Esophagus squamous epithelium (tissue), 5 donors: ENCODE data around the gene TUBA3E. TPM values are rescaled to one million over a fixed set of nuclear protein-coding genes. Genes with fewer than 3 reads are reported as not detected.
"Not testable (repeated sequence)": the region's sequence is repeated elsewhere in the genome, so short reads cannot be mapped to it uniquely, and the experiment has no call there.

Experiments
- DNase-seq: peaks from one replicate; lab custom pipeline; 2025; lab: John Stamatoyannopoulos, UW
- H3K27ac ChIP-seq, 4 donors: fragments of 200-600 bp; sonication (generic); one replicate each; pipeline ENCODE4 v1.5.1; 2016 to 2019; ENCODE audit warnings: mild to moderate bottlenecking in 1 of 4
- H3K27me3 ChIP-seq, 4 donors: fragments of 200-600 bp; sonication (generic); 1 replicate in 3 of 4; 2 replicates in 1 of 4; pipeline versions ENCODE4 v1.5.1 to v1.6.0; 2017 to 2021; ENCODE audit warnings: antibody characterized with exemption in 1 of 4
- H3K36me3 ChIP-seq, 3 donors: fragments of 200-600 bp; sonication (generic); one replicate each; pipeline ENCODE4 v1.5.1; 2016 to 2019
- H3K4me1 ChIP-seq, 3 donors: fragments of 200-600 bp; sonication (generic); one replicate each; pipeline ENCODE4 v1.5.1; 2017 to 2019
- H3K4me3 ChIP-seq, 4 donors: fragments of 200-600 bp; sonication (generic); 1 replicate in 3 of 4; 2 replicates in 1 of 4; pipeline ENCODE4 v1.5.1; 2016 to 2019; ENCODE audit warnings: mild to moderate bottlenecking in 2 of 4, moderate library complexity in 1 of 4
- H3K9me3 ChIP-seq, 3 donors: fragments of 200-600 bp; sonication (generic); one replicate each; pipeline ENCODE4 v1.5.1; 2016 to 2019
- POLR2A ChIP-seq, 4 donors: fragments of 450-650 bp; IDR thresholded peaks; one replicate each; pipeline ENCODE4 v1.6.1; 2017; ENCODE audit warnings: antibody characterized with exemption in 4 of 4, mild to moderate bottlenecking in 4 of 4, moderate library complexity in 3 of 4
- WGBS, 2 donors: methylation state at CpG; one replicate each; pipeline ENCODE4 v1.1.5; 2018; 5-methylcytosine and 5-hydroxymethylcytosine counted together
- intact Hi-C: fragments of 100-400 bp; cut with DNase I; formaldehyde crosslinking; loops from one replicate; pipeline ENCODE4 v1.15.0; 2022
- total RNA-seq, 4 donors: library from RNA; depleted of rRNA; stranded (reverse); fragments of >200 nt; gene quantifications; one replicate each; pipeline ENCODE4 v1.1.0, GENCODE V29; 2016
- TF ChIP-seq, protein P1 (sequence below), 6 experiments: fragments of 450-650 bp in 4 of 6; fragments of 200-600 bp in 2 of 6; sonication (generic) in 2 of 6; IDR thresholded peaks; one replicate each; pipeline ENCODE4 v1.5.1; 2016 to 2019; ENCODE audit warnings: antibody characterized with exemption in 6 of 6, mild to moderate bottlenecking in 4 of 6, moderate library complexity in 4 of 6
- donor health status: DM: yes; HTN: yes; CAD: no.

TUBA3E gene
- total RNA-seq, 4 donors from 2014 or later: not detected

DNA sequence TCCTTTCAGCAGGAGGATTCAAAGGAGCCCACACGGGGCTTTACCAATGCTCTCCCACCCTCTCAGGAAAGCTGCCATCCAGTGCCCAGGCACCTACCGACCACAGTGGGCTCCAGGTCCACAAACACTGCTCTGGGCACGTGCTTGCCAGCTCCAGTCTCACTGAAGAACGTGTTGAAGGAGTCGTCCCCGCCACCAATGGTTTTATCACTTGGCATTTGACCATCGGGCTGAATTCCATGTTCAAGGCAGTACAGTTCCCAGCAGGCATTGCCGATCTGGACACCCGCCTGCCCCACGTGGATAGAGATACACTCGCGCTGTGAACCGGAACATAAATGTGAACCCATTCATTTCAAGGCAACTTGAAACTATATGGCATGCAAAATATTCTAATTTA, 2.2 kb downstream of the TUBA3E start:
- intact Hi-C loops, H3K36me3 ChIP-seq, H3K27me3 ChIP-seq, H3K27ac ChIP-seq, H3K4me3 ChIP-seq, DNase-seq, H3K4me1 ChIP-seq, H3K9me3 ChIP-seq: not testable (repeated sequence)
- WGBS, 2 donors: 88 to 90% methylated on average over 5 to 7 of the region's 13 CpGs

DNA sequence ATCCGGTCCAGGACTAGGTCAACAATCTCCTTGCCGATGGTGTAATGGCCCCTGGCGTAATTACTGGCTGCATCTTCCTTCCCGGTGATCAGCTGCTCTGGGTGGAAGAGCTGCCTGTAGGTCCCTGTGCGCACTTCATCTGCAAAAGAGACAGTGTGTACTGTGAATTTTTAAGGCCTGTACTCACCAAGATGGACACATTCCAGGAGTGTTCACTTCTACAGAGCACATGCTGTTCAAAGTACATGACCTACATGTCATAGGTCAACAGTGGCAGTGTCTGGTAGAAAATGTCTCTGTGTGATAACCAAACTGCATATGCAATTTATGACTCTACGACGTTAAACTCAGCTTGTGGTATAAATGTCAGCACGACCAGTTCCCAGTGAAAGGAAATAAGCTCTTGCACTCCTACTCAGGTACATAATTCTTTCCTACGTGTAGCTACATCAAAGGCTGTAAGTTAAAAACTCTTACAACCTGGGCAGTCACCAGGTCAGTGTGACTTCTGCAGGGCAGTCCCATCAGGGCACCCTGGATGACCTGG, 3.1 kb downstream of the TUBA3E start:
- H3K27ac ChIP-seq, intact Hi-C loops, DNase-seq, H3K4me1 ChIP-seq, H3K9me3 ChIP-seq, H3K27me3 ChIP-seq, H3K4me3 ChIP-seq: not testable (repeated sequence)
- peaks cover 0 to 18% (median 0%) of the 10 kb centered on the region in 3 donors for H3K36me3 ChIP-seq
- WGBS, 2 donors: 91 to 93% methylated on average over 4 to 7 of the region's 9 CpGs

DNA sequence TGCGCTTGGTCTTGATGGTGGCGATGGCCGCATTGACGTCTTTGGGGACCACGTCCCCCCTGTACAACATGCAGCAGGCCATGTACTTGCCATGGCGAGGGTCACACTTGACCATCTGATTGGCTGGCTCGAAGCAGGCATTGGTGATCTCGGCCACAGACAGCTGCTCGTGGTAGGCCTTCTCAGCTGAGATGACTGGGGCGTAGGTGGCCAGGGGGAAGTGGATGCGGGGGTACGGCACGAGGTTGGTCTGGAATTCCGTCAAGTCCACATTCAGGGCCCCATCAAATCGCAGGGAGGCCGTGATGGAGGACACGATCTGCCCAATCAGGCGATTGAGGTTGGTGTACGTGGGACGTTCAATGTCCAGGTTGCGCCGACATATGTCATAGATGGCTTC, 4.4 kb downstream of the TUBA3E start:
- intact Hi-C loops, H3K27ac ChIP-seq, H3K27me3 ChIP-seq, DNase-seq, H3K4me3 ChIP-seq, H3K4me1 ChIP-seq, H3K9me3 ChIP-seq: not testable (repeated sequence)
- no CpG with 5 or more reads among the region's 22 CpGs for WGBS, 2 donors
- H3K36me3 ChIP-seq: peaks cover 0 to 20% (median 0%) of the 10 kb centered on the region in 3 donors

DNA sequence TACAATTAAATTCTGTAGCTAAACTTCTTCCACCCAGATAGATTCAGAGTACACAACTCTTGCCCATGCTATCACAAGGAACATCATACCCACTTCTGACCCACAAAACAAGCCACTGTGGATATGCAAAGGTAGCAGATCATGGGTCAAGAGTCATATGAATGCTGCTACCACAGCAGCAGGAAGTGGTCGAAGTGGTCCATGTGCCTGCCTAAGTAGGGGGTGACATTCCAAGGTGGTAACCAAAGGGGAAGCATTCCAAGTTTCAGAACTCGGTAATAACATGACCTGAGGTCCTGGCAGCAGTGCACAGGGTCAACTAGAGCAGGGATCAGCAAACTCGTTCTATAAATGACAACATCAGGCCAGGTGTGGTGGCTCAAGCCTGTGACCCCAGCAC, 5.8 kb downstream of the TUBA3E start:
- H3K27ac ChIP-seq, H3K4me3 ChIP-seq, H3K9me3 ChIP-seq, H3K4me1 ChIP-seq, DNase-seq, H3K27me3 ChIP-seq, intact Hi-C loops: not testable (repeated sequence)
- peaks cover 0 to 30% (median 0%) of the 10 kb centered on the region in 3 donors for H3K36me3 ChIP-seq
- 68 to 86% methylated on average over 3 of the region's 3 CpGs for WGBS, 2 donors

- peaks cover 0 to 40% (median 0%) of the 10 kb centered on the region in 3 donors for H3K36me3 ChIP-seq
- H3K27ac ChIP-seq, H3K9me3 ChIP-seq, H3K4me1 ChIP-seq, DNase-seq, intact Hi-C loops, H3K4me3 ChIP-seq, H3K27me3 ChIP-seq: not testable (repeated sequence)
- WGBS, 2 donors: 83 to 87% methylated on average over 5 to 6 of the region's 6 CpGs
These were observed 6.9 kb downstream of the TUBA3E start for GRCh38 chr2:130191319-130191718.

DNA sequence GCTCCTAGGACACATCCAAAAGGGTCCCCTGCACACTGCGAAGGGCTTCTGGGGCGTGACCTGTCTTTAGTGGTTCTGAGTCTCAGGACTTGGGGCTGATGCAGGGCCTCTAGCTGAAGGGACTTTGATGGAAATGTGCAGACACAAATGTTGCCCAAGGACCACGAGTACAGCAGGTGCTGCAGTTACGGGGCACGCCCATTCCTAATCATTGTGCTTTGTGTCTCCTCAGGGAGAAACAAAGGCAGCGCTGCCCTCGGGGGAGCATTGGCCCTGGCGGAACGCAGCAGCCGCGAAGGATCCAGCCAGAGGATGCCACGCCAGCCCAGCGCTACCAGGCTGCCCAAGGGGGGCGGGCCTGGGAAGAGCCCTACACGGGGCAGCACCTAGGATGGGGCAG, 8.0 kb downstream of the TUBA3E start:
- 62 to 78% methylated on average over 3 to 6 of the region's 15 CpGs for WGBS, 2 donors
- Histone ChIP-seq H3K27me3 (no peaks in the 10 kb centered on the region), H3K4me1 (no peaks in the 10 kb centered on the region), H3K9me3 (no peaks in the 10 kb centered on the region), H3K27ac (no peak overlapping the region), H3K36me3 (peaks cover 0 to 40% (median 0%) of the 10 kb centered on the region in 3 donors), H3K4me3 (no peak overlapping the region)
- intact Hi-C loops: no loop called here
- DNase-seq: no peak
- TF ChIP-seq, protein P1, sequence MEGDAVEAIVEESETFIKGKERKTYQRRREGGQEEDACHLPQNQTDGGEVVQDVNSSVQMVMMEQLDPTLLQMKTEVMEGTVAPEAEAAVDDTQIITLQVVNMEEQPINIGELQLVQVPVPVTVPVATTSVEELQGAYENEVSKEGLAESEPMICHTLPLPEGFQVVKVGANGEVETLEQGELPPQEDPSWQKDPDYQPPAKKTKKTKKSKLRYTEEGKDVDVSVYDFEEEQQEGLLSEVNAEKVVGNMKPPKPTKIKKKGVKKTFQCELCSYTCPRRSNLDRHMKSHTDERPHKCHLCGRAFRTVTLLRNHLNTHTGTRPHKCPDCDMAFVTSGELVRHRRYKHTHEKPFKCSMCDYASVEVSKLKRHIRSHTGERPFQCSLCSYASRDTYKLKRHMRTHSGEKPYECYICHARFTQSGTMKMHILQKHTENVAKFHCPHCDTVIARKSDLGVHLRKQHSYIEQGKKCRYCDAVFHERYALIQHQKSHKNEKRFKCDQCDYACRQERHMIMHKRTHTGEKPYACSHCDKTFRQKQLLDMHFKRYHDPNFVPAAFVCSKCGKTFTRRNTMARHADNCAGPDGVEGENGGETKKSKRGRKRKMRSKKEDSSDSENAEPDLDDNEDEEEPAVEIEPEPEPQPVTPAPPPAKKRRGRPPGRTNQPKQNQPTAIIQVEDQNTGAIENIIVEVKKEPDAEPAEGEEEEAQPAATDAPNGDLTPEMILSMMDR (IDR thresholded peaks at IDR 0.05): no peak
- no peak for TF ChIP-seq POLR2A (IDR thresholded peaks at IDR 0.05)

DNA sequence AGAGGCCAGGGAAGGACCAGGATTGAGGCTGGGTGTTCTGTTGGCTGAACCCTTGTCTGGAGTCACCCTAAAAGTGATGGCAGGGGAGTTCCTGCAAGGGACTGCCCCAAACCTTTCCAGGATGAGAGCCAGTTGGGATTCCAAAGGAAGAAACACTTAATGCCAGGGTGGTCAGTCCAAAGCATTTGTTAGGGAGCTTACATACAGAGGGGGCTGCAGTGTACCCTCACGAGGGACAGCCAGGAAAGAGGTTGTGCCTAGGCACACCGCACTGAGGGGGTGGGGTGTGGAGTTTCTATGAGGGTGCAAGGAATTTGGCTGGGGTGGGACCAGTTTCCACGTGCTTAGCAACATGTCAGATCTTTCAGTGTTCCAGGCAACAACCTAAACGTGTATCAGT, 9.3 kb downstream of the TUBA3E start:
- peaks cover 0 to 50% (median 0%) of the 10 kb centered on the region in 3 donors for H3K36me3 ChIP-seq
- not testable (repeated sequence) for H3K9me3 ChIP-seq, H3K27ac ChIP-seq, H3K4me1 ChIP-seq, H3K27me3 ChIP-seq, H3K4me3 ChIP-seq, DNase-seq
- 81% methylated on average over 4 of the region's 4 CpGs; no CpG with 5 or more reads in 1 of the 2 donors for WGBS, 2 donors
- intact Hi-C loops: loop anchor here (5.0 kb wide), 1 partner anchor 1298 kb away; no protein-coding TSS in a partner anchor

GRCh38 chr2:130187859-130188792, 10.1 kb downstream of the TUBA3E start:
- not testable (repeated sequence) for DNase-seq, H3K4me3 ChIP-seq, H3K27me3 ChIP-seq, H3K9me3 ChIP-seq, H3K27ac ChIP-seq
- 78 to 93% methylated on average over 8 to 14 of the region's 17 CpGs for WGBS, 2 donors
- intact Hi-C loops: loop anchor here (5.0 kb wide), 1 partner anchor 1299 kb away; no protein-coding TSS in a partner anchor
- Histone ChIP-seq H3K36me3 (peaks cover 0 to 52% (median 0%) of the 10 kb centered on the region in 3 donors), H3K4me1 (peaks cover 4 to 16% (median 7%) of the 10 kb centered on the region in 3 donors)
